ENCODE data around the gene WNT3A.
A peak's percentile ranks its signal among the peaks of the same experiment; 100 is the strongest.

WNT3A gene

GRCh38 chr1:228007049-228007800, 427 bp downstream of the WNT3A start:
- 2% methylated on average over 77 of the region's 77 CpGs for WGBS, 2 experiments
- Histone ChIP-seq H3K36me3 (ENCODE audit: control insufficient read depth, insufficient read depth, low read length) (no peaks in the 10 kb centered on the region), H3K27me3 (ENCODE audit: control insufficient read depth, insufficient read depth, low read length, poor library complexity, severe bottlenecking) (peaks cover 96% of the 10 kb centered on the region), H3K4me1 (ENCODE audit: control insufficient read depth, insufficient read depth, low read length) (peaks cover 49% of the 10 kb centered on the region), H3K27ac (ENCODE audit: insufficient read depth, low read depth, low read length, poor library complexity, severe bottlenecking) (no peak overlapping the region), H3K9me3 (ENCODE audit: control insufficient read depth, low read length) (no peaks in the 10 kb centered on the region), H3K4me3 (ENCODE audit: insufficient read depth, low read depth, low read length) (peak overlapping the region; percentile 45)

GRCh38 chr1:228007801-228008341, 1.1 kb downstream of the WNT3A start:
- H3K4me3 ChIP-seq (ENCODE audit: insufficient read depth, low read depth, low read length): peak overlapping the region; percentile 45
- H3K9me3 ChIP-seq (ENCODE audit: control insufficient read depth, low read length): no peaks in the 10 kb centered on the region
- H3K36me3 ChIP-seq (ENCODE audit: control insufficient read depth, insufficient read depth, low read length): no peaks in the 10 kb centered on the region
- H3K27ac ChIP-seq (ENCODE audit: insufficient read depth, low read depth, low read length, poor library complexity, severe bottlenecking): no peak overlapping the region
- 8 to 12% methylated on average over 23 of the region's 23 CpGs for WGBS, 2 experiments
- peaks cover 49% of the 10 kb centered on the region for H3K4me1 ChIP-seq (ENCODE audit: control insufficient read depth, insufficient read depth, low read length)
- peaks cover 96% of the 10 kb centered on the region for H3K27me3 ChIP-seq (ENCODE audit: control insufficient read depth, insufficient read depth, low read length, poor library complexity, severe bottlenecking)

GRCh38 chr1:228008391-228009115, 1.8 kb downstream of the WNT3A start:
- peaks cover 92% of the 10 kb centered on the region for H3K27me3 ChIP-seq (ENCODE audit: control insufficient read depth, insufficient read depth, low read length, poor library complexity, severe bottlenecking)
- H3K4me1 ChIP-seq (ENCODE audit: control insufficient read depth, insufficient read depth, low read length): peaks cover 49% of the 10 kb centered on the region
- no peaks in the 10 kb centered on the region for H3K36me3 ChIP-seq (ENCODE audit: control insufficient read depth, insufficient read depth, low read length)
- no peaks in the 10 kb centered on the region for H3K9me3 ChIP-seq (ENCODE audit: control insufficient read depth, low read length)
- WGBS, 2 experiments: 5% methylated on average over 52 of the region's 52 CpGs
- H3K27ac ChIP-seq (ENCODE audit: insufficient read depth, low read depth, low read length, poor library complexity, severe bottlenecking): no peak overlapping the region
- peak overlapping the region; percentile 45 for H3K4me3 ChIP-seq (ENCODE audit: insufficient read depth, low read depth, low read length)

GRCh38 chr1:228009116-228009827, 2.5 kb downstream of the WNT3A start:
- peaks cover 47% of the 10 kb centered on the region for H3K4me1 ChIP-seq (ENCODE audit: control insufficient read depth, insufficient read depth, low read length)
- H3K27me3 ChIP-seq (ENCODE audit: control insufficient read depth, insufficient read depth, low read length, poor library complexity, severe bottlenecking): peaks cover 85% of the 10 kb centered on the region
- no peak overlapping the region for H3K27ac ChIP-seq (ENCODE audit: insufficient read depth, low read depth, low read length, poor library complexity, severe bottlenecking)
- H3K9me3 ChIP-seq (ENCODE audit: control insufficient read depth, low read length): no peaks in the 10 kb centered on the region
- no peaks in the 10 kb centered on the region for H3K36me3 ChIP-seq (ENCODE audit: control insufficient read depth, insufficient read depth, low read length)
- peak overlapping the region; percentile 45 for H3K4me3 ChIP-seq (ENCODE audit: insufficient read depth, low read depth, low read length)
- 18 to 36% methylated on average over 6 to 8 of the region's 8 CpGs for WGBS, 2 experiments

GRCh38 chr1:228009828-228010775, 3.3 kb downstream of the WNT3A start:
- Histone ChIP-seq H3K4me1 (ENCODE audit: control insufficient read depth, insufficient read depth, low read length) (peaks cover 40% of the 10 kb centered on the region), H3K36me3 (ENCODE audit: control insufficient read depth, insufficient read depth, low read length) (no peaks in the 10 kb centered on the region), H3K27ac (ENCODE audit: insufficient read depth, low read depth, low read length, poor library complexity, severe bottlenecking) (no peak overlapping the region), H3K27me3 (ENCODE audit: control insufficient read depth, insufficient read depth, low read length, poor library complexity, severe bottlenecking) (peaks cover 76% of the 10 kb centered on the region), H3K9me3 (ENCODE audit: control insufficient read depth, low read length) (no peaks in the 10 kb centered on the region), H3K4me3 (ENCODE audit: insufficient read depth, low read depth, low read length) (no peak overlapping the region)
- WGBS, 2 experiments: 78 to 79% methylated on average over 21 of the region's 21 CpGs

GRCh38 chr1:228010921-228011320, 4.1 kb downstream of the WNT3A start:
- H3K27ac ChIP-seq (ENCODE audit: insufficient read depth, low read depth, low read length, poor library complexity, severe bottlenecking): no peak overlapping the region
- H3K27me3 ChIP-seq (ENCODE audit: control insufficient read depth, insufficient read depth, low read length, poor library complexity, severe bottlenecking): peaks cover 68% of the 10 kb centered on the region
- H3K9me3 ChIP-seq (ENCODE audit: control insufficient read depth, low read length): no peaks in the 10 kb centered on the region
- H3K4me1 ChIP-seq (ENCODE audit: control insufficient read depth, insufficient read depth, low read length): peaks cover 31% of the 10 kb centered on the region
- H3K4me3 ChIP-seq (ENCODE audit: insufficient read depth, low read depth, low read length): no peak overlapping the region
- WGBS, 2 experiments: 85 to 90% methylated on average over 7 of the region's 7 CpGs
- H3K36me3 ChIP-seq (ENCODE audit: control insufficient read depth, insufficient read depth, low read length): no peaks in the 10 kb centered on the region

GRCh38 chr1:228011721-228012311, 5.0 kb downstream of the WNT3A start:
- 89% methylated on average over 16 of the region's 16 CpGs for WGBS, 2 experiments
- Histone ChIP-seq H3K4me1 (ENCODE audit: control insufficient read depth, insufficient read depth, low read length) (peaks cover 31% of the 10 kb centered on the region), H3K27ac (ENCODE audit: insufficient read depth, low read depth, low read length, poor library complexity, severe bottlenecking) (no peak overlapping the region), H3K36me3 (ENCODE audit: control insufficient read depth, insufficient read depth, low read length) (no peaks in the 10 kb centered on the region), H3K9me3 (ENCODE audit: control insufficient read depth, low read length) (no peaks in the 10 kb centered on the region), H3K27me3 (ENCODE audit: control insufficient read depth, insufficient read depth, low read length, poor library complexity, severe bottlenecking) (peaks cover 60% of the 10 kb centered on the region), H3K4me3 (ENCODE audit: insufficient read depth, low read depth, low read length) (no peak overlapping the region)

GRCh38 chr1:228012555-228012954, 5.8 kb downstream of the WNT3A start:
- 90 to 92% methylated on average over 5 of the region's 5 CpGs for WGBS, 2 experiments
- Histone ChIP-seq H3K4me3 (ENCODE audit: insufficient read depth, low read depth, low read length) (no peak overlapping the region), H3K4me1 (ENCODE audit: control insufficient read depth, insufficient read depth, low read length) (peaks cover 26% of the 10 kb centered on the region), H3K27me3 (ENCODE audit: control insufficient read depth, insufficient read depth, low read length, poor library complexity, severe bottlenecking) (peaks cover 52% of the 10 kb centered on the region), H3K9me3 (ENCODE audit: control insufficient read depth, low read length) (no peaks in the 10 kb centered on the region), H3K27ac (ENCODE audit: insufficient read depth, low read depth, low read length, poor library complexity, severe bottlenecking) (no peak overlapping the region), H3K36me3 (ENCODE audit: control insufficient read depth, insufficient read depth, low read length) (no peaks in the 10 kb centered on the region)
